GM12892 (cell line): ENCODE measurements around the gene FARP2.

Source experiments
- POLR2A ChIP-seq: IDR thresholded peaks from 2 replicates; pipeline ENCODE4 v1.6.1; 2011; ENCODE audit warnings: low read depth, low read length, control low read depth
- POLR2AphosphoS5 ChIP-seq: IDR thresholded peaks from 2 replicates; pipeline ENCODE4 v1.6.1; 2011; ENCODE audit warnings: low read depth, low read length, control low read depth
- TAF1 ChIP-seq: IDR thresholded peaks from 2 replicates; pipeline ENCODE4 v1.6.1; 2011; ENCODE audit warnings: low read depth, mild to moderate bottlenecking, control low read depth, low read length, borderline replicate concordance

DNA sequence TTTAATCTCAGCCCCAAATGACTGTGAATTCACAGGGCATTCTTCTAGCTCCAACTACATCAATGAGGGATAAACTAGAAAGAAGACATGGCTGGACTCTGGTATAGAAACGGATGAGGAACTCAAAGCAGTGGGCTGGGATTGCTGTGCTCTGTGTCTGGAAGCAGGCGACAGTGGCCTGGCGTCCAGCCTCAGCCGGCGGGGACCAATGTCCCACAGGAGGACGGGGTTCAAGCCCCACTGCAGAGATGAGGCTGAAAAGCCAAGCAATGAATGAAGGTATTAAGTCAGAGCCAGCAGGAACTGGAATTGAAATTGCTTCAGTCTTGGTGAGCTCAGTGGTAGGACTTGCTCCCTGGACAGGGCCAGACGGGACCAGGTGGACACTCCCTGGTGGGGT lies 178.2 kb downstream of the FARP2 start:
- TF ChIP-seq POLR2A = no peak
- TF ChIP-seq TAF1 = no peak
- TF ChIP-seq POLR2AphosphoS5 = no peak
